PFSK-1 (cell line): Measurements from ENCODE around the gene DPYD.

Source experiments
- POLR2AphosphoS5 ChIP-seq: IDR thresholded peaks from 2 replicates; pipeline ENCODE4 v1.6.1; 2012; ENCODE audit warnings: low read depth, mild to moderate bottlenecking, control low read depth, low read length, moderate library complexity
- REST ChIP-seq, 2 experiments: IDR thresholded peaks; 2 replicates each; pipeline versions ENCODE4 v1.6.1 to v1.8.0; 2011 to 2012; ENCODE audit warnings: low read depth in 2 of 2, low read length in 2 of 2, control low read depth in 1 of 2, inconsistent platforms in 1 of 2, mild to moderate bottlenecking in 1 of 2, moderate library complexity in 1 of 2; ENCODE audit not compliant: insufficient read depth in 1 of 2
- TAF1 ChIP-seq: IDR thresholded peaks from 2 replicates; pipeline ENCODE4 v1.6.1; 2012; ENCODE audit warnings: low read length, control low read depth, borderline replicate concordance; ENCODE audit not compliant: insufficient read depth

DNA sequence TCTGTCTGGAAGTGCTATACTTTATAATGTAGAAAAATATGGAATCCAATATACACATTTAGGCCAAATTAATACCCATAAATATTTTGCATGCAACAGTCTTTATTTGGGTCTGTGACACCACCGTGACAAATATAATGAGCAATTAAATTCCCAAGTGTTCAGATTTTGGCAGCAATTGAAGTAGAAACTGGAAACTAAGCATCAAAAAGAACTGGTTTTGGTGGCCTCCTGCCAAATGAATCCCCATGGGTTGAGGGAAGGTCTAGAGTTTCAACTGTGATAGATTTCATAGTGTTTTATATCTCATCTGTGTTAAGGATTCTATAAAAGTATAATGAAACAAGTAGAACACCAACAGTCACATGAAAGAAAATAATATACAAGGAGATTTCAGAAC lies 88.4 kb downstream of the DPYD start:
- TF ChIP-seq REST (IDR thresholded peaks at IDR 0.05; ENCODE audit: insufficient read depth in 1 of 2, low read depth in 2 of 2, low read length in 2 of 2) (no peak), TAF1 (no peak), POLR2AphosphoS5 (no peak)
